Measurements from ENCODE around the gene ZNF580. TPM values are rescaled to one million over a fixed set of nuclear protein-coding genes. Genes with fewer than 3 reads are reported as not detected.
A peak's percentile ranks its signal among the peaks of the same experiment; 100 is the strongest.

ZNF580 gene
- total RNA-seq, 1 experiment from 2014 or later = 38.5 TPM

- Mint-ChIP-seq H3K4me1 (ENCODE audit: low read depth, unreplicated experiment) (peaks cover 26% of the 10 kb centered on the region), H3K4me3 (ENCODE audit: unreplicated experiment) (no peak overlapping the region), H3K9me3 (ENCODE audit: unreplicated experiment) (peaks cover 9% of the 10 kb centered on the region), H3K27ac (ENCODE audit: unreplicated experiment) (no peak overlapping the region), H3K36me3 (ENCODE audit: insufficient read depth, unreplicated experiment) (peaks cover 56% of the 10 kb centered on the region), H3K27me3 (ENCODE audit: insufficient read depth, unreplicated experiment) (no peaks in the 10 kb centered on the region)
- no peaks in the 10 kb centered on the region for H3K9me3 ChIP-seq
- DNase-seq = no peak
- no TSS peak for BruUV-seq (replicated peaks)
- intact Hi-C loops (cut with micrococcal nuclease; ENCODE audit: unreplicated experiment) = no loop called here
- H3K36me3 ChIP-seq (ENCODE audit: control insufficient read depth, insufficient read depth, low read length) = no peaks in the 10 kb centered on the region; the same call in none of the 2 replicates
- POLR2A ChIA-PET = no interaction called here
- H3K4me3 ChIP-seq (ENCODE audit: low read depth, low read length) = no peak overlapping the region
- no peaks in the 10 kb centered on the region for H3K27me3 ChIP-seq (replicated peaks; ENCODE audit: control insufficient read depth, insufficient read depth, low read length)
- H3K4me1 ChIP-seq = peaks cover 12% of the 10 kb centered on the region
- no peak for TF ChIP-seq CTCF (IDR thresholded peaks at IDR 0.05; ENCODE audit: insufficient read depth in 1 of 2, low read depth in 1 of 2, low read length in 1 of 2, severe bottlenecking in 1 of 2, unreplicated experiment in 1 of 2)
- CTCF ChIA-PET = no interaction called here
Observed at GRCh38 chr19:55602104-55603001, 38.4 kb upstream of the ZNF580 start.

DNA sequence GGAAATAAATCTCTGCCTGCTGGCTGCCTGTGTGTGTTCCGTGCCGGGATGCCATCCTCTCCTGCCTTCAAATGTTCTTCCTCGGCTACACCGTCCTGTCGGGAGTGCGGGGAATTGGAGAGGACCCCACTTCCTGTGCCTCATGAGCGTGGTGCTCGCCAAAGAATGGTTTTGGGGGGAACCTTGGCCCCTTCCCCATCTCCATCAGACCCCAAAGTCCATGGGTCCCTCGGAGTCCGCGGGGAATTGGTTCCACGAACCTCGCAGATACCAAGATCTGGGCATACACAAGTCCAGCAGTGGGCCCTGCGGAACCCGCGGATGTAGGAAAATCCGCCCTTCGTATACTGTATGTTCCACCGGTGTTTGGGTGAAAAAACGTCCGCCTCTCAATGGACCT, 37.7 kb upstream of the ZNF580 start:
- H3K27ac Mint-ChIP-seq (ENCODE audit: unreplicated experiment) = peak overlapping the region; percentile 79
- H3K27me3 ChIP-seq (replicated peaks; ENCODE audit: control insufficient read depth, insufficient read depth, low read length) = no peaks in the 10 kb centered on the region
- BruUV-seq (replicated peaks) = no TSS peak
- H3K4me1 Mint-ChIP-seq (ENCODE audit: low read depth, unreplicated experiment) = peaks cover 22% of the 10 kb centered on the region
- H3K4me3 ChIP-seq (ENCODE audit: low read depth, low read length) = no peak overlapping the region
- intact Hi-C loops (cut with micrococcal nuclease; ENCODE audit: unreplicated experiment) = no loop called here
- no peaks in the 10 kb centered on the region for H3K9me3 ChIP-seq
- peaks cover 9% of the 10 kb centered on the region for H3K9me3 Mint-ChIP-seq (ENCODE audit: unreplicated experiment)
- peak overlapping the region; percentile 86 for H3K4me3 Mint-ChIP-seq (ENCODE audit: unreplicated experiment)
- no peak for DNase-seq
- no peaks in the 10 kb centered on the region for H3K27me3 Mint-ChIP-seq (ENCODE audit: insufficient read depth, unreplicated experiment)
- no peak for TF ChIP-seq CTCF (IDR thresholded peaks at IDR 0.05; ENCODE audit: insufficient read depth in 1 of 2, low read depth in 1 of 2, low read length in 1 of 2, severe bottlenecking in 1 of 2, unreplicated experiment in 1 of 2)
- peaks cover 55% of the 10 kb centered on the region for H3K36me3 Mint-ChIP-seq (ENCODE audit: insufficient read depth, unreplicated experiment)
- POLR2A ChIA-PET = no interaction called here
- CTCF ChIA-PET = no interaction called here
- H3K36me3 ChIP-seq (ENCODE audit: control insufficient read depth, insufficient read depth, low read length) = no peaks in the 10 kb centered on the region
- H3K4me1 ChIP-seq = peaks cover 12% of the 10 kb centered on the region

DNA sequence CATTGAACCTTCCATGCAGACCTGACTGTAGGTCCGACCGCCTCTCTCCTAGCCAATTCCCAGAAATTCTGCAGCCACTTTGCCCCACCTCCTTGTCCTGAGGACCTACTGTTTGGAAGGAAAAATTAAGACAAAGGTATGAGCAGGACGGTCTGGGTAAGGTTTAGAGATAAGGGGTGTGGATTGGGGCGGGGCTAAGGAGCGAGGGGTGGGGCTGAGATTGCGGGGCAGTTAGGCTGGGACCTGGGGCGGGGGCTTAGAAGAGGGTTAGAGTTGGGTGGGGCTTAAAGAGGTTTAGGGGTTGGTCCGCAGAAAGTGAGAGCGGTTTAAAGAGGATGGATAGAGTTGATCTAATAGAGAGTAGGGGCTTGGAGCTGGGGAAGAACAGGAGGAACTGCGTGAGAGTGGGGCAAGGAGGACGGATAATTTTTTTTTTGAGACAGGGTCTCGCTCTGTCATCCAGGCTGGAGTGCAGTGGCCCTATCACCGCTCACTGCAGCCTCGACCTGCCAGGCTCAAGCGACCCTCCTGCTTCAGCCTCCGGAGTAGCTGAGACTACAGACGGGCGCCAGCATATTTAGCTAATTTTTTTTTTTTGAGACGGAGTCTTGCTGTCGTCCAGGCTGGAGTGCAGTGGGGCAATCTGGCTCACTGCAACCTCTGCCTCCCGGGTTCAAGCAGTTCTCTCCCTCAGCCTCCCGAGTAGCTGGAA, 37.1 kb upstream of the ZNF580 start:
- peaks cover 15% of the 10 kb centered on the region for H3K4me1 Mint-ChIP-seq (ENCODE audit: low read depth, unreplicated experiment)
- H3K9me3 Mint-ChIP-seq (ENCODE audit: unreplicated experiment) = peaks cover 3% of the 10 kb centered on the region
- peak overlapping the region; percentile 86 for H3K4me3 Mint-ChIP-seq (ENCODE audit: unreplicated experiment)
- peak overlapping the region; percentile 79 for H3K27ac Mint-ChIP-seq (ENCODE audit: unreplicated experiment)
- Histone ChIP-seq H3K27me3 (replicated peaks; ENCODE audit: control insufficient read depth, insufficient read depth, low read length) (no peaks in the 10 kb centered on the region), H3K36me3 (ENCODE audit: control insufficient read depth, insufficient read depth, low read length) (no peaks in the 10 kb centered on the region), H3K4me3 (ENCODE audit: low read depth, low read length) (peak overlapping the region; percentile 87), H3K4me1 (peaks cover 7% of the 10 kb centered on the region), H3K9me3 (no peaks in the 10 kb centered on the region)
- ChIA-PET CTCF (interaction anchor here (1.0 to 3.0 kb wide), 4 partner anchors 22 to 100 kb away, joined by 3 to 16 read pairs (median 8); partner anchors contain the start of gene SBK3), POLR2A (interaction anchor here (0.6 to 2.8 kb wide), 8 partner anchors 15 to 114 kb away, joined by 3 to 17 read pairs (median 6); partner anchors contain the start of gene ZNF784)
- no TSS peak for BruUV-seq (replicated peaks)
- no peaks in the 10 kb centered on the region for H3K27me3 Mint-ChIP-seq (ENCODE audit: insufficient read depth, unreplicated experiment)
- intact Hi-C loops (cut with micrococcal nuclease; ENCODE audit: unreplicated experiment) = no loop called here
- no peak for TF ChIP-seq CTCF (IDR thresholded peaks at IDR 0.05; ENCODE audit: insufficient read depth in 1 of 2, low read depth in 1 of 2, low read length in 1 of 2, severe bottlenecking in 1 of 2, unreplicated experiment in 1 of 2)
- H3K36me3 Mint-ChIP-seq (ENCODE audit: insufficient read depth, unreplicated experiment) = peaks cover 50% of the 10 kb centered on the region
- no peak for DNase-seq

All from Caco-2 (cell line).